IPS-11a (cell line): Measurements from ENCODE around the gene ABCA12.
"Not testable (repeated sequence)": the region's sequence is repeated elsewhere in the genome, so short reads cannot be mapped to it uniquely, and the experiment has no call there.

Experiments
- H3K4me3 ChIP-seq: one replicate; pipeline ENCODE4 v1.5.1; 2013; ENCODE audit warnings: low read depth, low read length, control low read depth

Gene ABCA12, protein sequence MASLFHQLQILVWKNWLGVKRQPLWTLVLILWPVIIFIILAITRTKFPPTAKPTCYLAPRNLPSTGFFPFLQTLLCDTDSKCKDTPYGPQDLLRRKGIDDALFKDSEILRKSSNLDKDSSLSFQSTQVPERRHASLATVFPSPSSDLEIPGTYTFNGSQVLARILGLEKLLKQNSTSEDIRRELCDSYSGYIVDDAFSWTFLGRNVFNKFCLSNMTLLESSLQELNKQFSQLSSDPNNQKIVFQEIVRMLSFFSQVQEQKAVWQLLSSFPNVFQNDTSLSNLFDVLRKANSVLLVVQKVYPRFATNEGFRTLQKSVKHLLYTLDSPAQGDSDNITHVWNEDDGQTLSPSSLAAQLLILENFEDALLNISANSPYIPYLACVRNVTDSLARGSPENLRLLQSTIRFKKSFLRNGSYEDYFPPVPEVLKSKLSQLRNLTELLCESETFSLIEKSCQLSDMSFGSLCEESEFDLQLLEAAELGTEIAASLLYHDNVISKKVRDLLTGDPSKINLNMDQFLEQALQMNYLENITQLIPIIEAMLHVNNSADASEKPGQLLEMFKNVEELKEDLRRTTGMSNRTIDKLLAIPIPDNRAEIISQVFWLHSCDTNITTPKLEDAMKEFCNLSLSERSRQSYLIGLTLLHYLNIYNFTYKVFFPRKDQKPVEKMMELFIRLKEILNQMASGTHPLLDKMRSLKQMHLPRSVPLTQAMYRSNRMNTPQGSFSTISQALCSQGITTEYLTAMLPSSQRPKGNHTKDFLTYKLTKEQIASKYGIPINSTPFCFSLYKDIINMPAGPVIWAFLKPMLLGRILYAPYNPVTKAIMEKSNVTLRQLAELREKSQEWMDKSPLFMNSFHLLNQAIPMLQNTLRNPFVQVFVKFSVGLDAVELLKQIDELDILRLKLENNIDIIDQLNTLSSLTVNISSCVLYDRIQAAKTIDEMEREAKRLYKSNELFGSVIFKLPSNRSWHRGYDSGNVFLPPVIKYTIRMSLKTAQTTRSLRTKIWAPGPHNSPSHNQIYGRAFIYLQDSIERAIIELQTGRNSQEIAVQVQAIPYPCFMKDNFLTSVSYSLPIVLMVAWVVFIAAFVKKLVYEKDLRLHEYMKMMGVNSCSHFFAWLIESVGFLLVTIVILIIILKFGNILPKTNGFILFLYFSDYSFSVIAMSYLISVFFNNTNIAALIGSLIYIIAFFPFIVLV (N-terminal part only)

GRCh38 chr2:215138479-215138878, at the start of gene ABCA12:
ABCA12 (minus strand) TSS chr2:215138626; CDS start chr2:215138208, 418 bp downstream.
- no peak within 1 kb of the TSS for H3K4me3 ChIP-seq

DNA sequence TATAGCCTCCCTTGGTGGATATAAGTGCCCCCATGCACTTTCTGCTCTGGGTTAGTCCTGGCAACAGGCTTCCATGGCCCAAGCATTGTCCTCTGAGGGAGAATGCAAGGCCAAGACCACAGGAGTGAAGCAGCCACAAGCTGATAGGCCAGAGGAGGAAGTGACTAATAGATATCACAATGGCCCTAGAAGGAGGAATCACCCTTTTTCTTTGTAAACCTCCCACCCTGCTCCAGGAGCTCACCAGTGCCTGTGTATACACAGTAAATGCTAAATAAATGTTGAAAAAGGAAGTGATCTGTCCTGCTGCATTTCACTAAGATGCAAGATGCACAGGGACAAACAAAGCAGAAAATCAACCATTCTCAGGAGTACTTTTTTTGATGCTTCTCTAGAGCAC, 49.7 kb upstream of the ABCA12 start:
- H3K4me3 ChIP-seq, result no peak overlapping the region

DNA sequence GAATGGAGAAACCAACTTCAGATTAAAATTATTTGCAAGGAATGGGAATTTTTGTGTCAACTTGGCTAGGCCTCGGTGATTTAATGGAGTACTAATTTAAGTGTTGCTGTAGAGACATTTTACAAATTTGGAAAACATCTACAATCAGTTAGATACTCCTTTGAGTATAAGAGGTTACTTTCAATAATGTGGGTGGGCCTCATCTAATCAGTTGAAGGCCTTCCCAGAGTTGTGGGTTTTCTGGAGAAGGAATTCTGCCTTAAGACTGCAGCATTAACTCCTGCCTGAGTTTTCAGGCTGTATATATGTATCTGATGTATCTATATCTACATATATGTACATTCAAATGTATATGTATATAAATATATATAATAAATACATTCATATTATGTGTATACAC, 47.6 kb upstream of the ABCA12 start:
- H3K4me3 ChIP-seq, result no peak overlapping the region

GRCh38 chr2:215178121-215178520, 39.7 kb upstream of the ABCA12 start:
- no peak overlapping the region for H3K4me3 ChIP-seq

- H3K4me3 ChIP-seq, result no peak overlapping the region
Measured at GRCh38 chr2:215171796-215172195, 33.4 kb upstream of the ABCA12 start.

- H3K4me3 ChIP-seq, result no peak overlapping the region
Measured at GRCh38 chr2:215171151-215171550, 32.7 kb upstream of the ABCA12 start.

DNA sequence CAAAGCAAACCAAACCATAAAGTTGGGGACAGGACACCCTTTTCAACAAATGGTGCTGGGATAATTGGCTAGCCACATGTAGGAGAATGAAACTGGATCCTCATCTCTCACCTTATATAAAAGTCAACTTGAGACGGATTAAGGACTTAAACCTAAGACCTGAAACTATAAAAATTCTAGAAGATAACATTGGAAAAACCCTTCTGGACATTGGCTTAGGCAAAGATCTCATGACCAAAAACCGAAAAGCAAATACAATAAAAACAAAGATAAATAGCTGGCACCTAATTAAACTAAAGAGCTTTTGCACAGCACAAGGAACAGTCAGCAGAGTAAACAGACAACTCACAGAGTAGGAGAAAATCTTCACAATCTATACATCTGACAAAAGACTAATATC, 28.1 kb upstream of the ABCA12 start:
- H3K4me3 ChIP-seq, result not testable (repeated sequence)

- H3K4me3 ChIP-seq, result not testable (repeated sequence)
Measured at GRCh38 chr2:215163319-215163718, 24.9 kb upstream of the ABCA12 start.

GRCh38 chr2:215161301-215161829, 22.9 kb upstream of the ABCA12 start:
- no peak overlapping the region for H3K4me3 ChIP-seq

DNA sequence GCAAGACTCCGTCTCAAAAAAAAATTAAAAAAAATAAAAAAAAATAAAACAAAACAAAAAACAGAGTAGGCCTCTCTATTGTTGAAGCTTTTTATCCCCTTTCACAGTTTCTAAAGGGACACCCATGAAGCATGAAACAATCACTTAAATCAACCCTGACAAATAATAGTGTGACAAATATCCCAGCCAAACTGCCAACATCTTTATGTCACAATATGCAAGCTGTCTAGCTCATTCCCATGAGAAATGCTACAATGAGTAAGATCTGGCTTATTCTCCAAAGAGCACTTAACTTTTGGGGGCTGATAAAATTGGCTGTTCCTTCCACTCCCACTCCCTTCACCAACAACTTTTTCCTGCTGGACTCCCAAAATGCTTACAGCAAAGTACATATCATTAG, 21.7 kb upstream of the ABCA12 start:
- no peak overlapping the region for H3K4me3 ChIP-seq

GRCh38 chr2:215156453-215156852, 18.0 kb upstream of the ABCA12 start:
- H3K4me3 ChIP-seq, result no peak overlapping the region

DNA sequence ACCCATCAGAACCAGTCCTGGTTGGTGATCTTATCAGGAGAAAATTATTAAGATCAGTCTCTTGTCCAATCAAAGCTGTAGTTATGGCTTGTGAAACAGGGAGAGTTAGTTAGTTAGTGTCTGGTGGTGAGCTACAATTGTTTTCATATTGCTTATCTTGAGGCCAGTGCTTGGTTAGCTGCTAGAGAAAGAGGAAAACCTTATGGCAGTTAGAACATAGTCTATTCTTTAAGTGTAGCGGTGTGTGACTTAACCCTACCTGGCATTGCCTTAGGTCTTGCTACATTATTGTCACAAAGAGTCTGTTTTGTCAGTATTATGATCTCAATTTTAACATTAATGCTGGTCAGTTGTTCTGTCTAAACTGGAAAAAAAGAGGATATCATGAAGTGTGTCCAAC, 11.5 kb upstream of the ABCA12 start:
- H3K4me3 ChIP-seq, result no peak overlapping the region

DNA sequence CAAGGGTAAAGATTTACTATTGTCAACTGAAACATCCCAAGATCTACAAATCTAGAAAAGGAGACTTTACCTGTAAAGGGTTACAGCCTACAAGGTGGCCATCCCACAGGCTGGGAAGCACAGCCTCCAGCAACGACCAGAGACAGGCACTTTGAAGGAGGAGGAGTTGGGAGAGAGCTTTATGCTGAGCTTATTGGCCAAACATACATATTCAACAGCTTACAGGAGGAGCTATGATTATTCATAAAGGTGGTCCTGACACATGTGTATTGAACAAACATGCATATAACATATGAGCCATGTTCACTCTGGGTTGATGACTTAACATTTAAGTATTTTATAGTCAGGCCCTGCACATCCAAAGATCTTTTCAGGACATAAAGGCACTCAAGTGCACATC, 11.1 kb upstream of the ABCA12 start:
- no peak overlapping the region for H3K4me3 ChIP-seq

GRCh38 chr2:215149060-215149459, 10.6 kb upstream of the ABCA12 start:
- no peak overlapping the region for H3K4me3 ChIP-seq

DNA sequence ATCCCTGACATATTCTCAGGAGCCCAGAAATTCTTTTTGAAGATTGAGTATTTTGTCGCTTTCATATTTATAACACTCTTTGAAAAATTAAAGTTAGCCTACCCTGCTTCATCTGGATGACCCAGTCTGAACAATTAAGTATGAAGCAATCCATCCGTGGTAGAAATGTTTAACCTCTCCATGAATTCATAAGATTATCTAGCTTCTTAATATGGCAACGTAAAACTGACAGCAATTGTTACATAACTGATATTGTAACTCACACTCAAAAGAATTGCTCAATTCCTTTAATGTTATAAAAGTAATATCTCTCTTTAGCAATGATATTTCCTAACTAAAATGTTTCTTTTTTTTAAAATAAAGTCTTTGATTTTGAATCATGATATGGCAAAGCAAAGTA, 7.2 kb upstream of the ABCA12 start:
- H3K4me3 ChIP-seq, result no peak overlapping the region

GRCh38 chr2:215144106-215144875, 5.9 kb upstream of the ABCA12 start:
- no peak overlapping the region for H3K4me3 ChIP-seq

- H3K4me3 ChIP-seq, result no peak overlapping the region
Measured at GRCh38 chr2:215143458-215143857, 5.0 kb upstream of the ABCA12 start.

DNA sequence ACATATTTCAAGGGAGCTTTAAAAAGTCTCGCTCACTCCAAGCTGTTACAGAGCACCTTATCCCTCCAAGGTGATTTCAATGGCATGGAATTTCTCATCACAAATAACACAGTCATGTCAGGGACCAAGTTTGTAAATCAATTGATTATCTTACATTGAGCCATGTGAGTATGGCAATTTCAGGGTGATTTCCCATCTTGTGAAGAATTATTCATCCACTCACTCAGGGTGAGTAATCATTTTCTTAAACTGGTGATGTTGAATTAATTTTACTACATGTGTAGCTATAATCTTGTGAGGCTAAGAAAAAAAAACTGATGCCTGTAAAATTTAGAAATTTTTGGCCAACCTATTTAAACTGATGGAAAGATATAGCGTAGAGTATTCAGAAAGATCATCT, 3.3 kb upstream of the ABCA12 start:
- no peak overlapping the region for H3K4me3 ChIP-seq

- no peak overlapping the region for H3K4me3 ChIP-seq
Measured at GRCh38 chr2:215140166-215140707, 1.8 kb upstream of the ABCA12 start.

- no peak overlapping the region for H3K4me3 ChIP-seq
Measured at GRCh38 chr2:215137741-215138340, 585 bp downstream of the ABCA12 start.
